ENCODE results near the gene TDRD10.

The TDRD10 gene

DNA sequence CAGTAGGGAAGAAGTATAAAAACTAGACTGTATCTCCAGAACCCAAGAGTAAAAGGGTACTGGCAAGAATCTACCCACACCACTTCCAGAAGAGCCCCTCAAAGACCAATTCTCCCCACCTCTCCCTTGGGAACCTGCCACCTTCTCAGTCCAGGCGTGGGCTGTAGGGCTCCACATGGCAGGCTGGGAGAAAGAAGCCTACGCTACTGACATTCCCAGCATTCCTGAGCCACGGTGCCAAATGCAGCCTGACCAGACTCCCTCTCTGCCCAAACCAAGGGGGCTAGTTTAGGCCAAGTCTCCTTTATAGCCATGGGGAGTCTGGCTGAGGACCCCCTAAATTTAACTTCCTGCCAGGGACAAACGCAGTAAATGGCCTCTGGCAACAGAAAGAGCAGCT lies 54.4 kb downstream of the TDRD10 start:
- no peak for DNase-seq

DNA sequence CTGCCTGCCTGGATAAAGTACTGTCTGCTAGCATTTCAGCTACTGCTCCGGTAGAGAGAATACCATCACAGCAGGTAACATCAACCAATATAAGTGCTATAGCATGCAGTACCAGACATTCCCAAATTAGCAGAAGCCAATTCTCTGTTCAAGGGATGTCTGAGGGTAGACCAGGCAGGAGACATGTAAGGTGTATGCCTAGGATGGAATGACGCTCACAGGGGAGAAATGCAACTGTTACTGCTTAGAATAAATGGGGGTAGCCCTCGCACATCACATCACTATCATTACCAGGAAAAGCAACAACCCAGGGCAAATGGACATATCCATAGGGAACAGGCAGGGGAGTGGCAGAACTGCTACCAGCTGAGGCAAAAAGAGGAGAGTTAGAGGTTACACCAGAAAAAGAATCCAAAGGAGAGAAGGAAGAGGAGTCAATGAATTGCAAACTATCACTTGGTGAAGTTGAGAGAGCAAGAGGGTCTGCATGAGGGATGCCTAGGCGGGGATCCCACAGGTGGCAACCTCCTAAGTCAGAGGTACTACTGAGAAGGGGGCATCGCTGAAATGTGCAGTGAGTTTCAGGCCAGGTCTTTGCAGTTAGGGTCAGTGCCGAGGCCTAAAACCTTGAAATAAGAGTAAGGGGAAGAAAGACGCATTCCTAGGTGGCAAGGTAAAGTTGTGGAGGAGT lies 55.4 kb downstream of the TDRD10 start:
- DNase-seq: no peak

DNA sequence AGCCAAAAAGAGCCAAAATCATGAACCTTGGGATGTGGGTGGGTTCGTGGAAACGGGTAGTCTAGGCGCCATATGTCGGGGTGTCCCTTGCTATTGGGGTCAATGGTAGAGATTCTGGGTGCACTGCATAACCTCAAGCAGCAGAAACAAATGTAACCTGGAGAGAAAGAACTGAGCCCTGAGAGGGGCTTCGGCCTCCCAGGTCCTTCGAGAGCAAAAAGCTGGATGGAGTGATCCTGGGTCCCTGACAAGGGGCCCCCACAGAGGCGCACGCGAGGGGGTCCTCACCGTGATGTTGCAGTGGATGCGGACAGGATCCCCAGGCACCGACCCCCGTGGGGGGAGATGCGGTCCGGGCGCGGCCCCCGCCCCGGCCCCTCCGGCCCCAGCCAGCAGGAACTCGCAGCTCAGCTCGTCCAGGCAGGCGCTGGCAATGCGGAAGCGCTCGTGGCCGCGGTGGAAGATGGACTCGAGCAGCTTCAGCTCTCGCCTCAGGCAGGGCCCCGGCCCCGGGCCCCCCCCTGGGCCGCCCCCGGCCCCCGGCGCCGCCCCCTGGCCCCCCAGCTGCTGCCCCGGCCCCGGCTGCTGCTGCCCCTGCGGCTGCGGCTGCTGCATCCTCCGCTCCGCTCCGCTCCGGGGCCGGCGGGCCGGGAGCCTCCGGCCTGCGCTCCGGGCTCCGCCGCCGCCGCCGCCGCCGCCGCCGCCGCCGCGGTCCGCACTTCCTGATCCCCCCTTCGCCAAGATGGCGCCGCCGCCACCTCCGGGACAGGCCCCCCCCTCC lies 56.1 kb downstream of the TDRD10 start, which contains the start of gene UBE2Q1:
Gene UBE2Q1, minus strand, starts transcription at position 724 of the 781 bp plus-strand sequence. Its CDS starts 109 bp downstream, at position 615.
- DNase-seq: no peak

DNA sequence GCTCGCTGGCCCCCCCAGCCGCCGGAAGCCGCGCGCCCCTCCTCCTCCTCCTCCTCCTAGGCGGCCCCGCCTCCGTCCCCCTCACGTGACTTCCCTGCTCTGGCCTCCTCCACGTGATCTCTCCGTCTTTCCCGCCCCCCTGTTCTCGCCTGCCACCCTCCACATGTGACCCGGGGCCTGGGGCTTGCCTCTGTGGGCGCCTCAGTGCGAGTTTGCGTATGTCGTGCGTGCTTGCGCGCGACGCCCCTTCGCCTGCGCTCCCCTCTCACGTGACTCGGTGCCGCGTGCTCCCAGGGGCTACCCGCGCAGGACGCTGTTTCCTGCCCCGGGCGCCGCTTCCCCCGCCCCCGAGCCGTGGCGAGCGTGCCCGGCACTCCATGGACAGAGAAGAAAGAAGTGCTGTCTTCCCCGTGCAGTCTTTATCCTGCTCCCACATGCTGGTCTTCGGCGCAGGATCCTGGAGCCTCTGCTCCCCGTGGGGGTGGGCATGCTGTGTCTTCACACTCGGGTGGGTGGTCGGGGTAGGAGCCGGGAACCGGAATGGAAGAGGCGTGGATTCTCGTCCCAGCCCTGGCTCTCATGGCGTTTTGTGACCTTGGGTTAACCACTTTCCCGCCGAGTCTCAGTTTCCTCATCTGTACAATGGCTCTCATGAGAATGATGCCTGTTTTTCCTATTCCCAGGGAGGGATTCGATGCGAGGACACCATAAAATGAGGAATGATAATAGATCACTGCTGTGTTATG lies 56.9 kb downstream of the TDRD10 start:
- DNase-seq: peak; percentile 81

DNA sequence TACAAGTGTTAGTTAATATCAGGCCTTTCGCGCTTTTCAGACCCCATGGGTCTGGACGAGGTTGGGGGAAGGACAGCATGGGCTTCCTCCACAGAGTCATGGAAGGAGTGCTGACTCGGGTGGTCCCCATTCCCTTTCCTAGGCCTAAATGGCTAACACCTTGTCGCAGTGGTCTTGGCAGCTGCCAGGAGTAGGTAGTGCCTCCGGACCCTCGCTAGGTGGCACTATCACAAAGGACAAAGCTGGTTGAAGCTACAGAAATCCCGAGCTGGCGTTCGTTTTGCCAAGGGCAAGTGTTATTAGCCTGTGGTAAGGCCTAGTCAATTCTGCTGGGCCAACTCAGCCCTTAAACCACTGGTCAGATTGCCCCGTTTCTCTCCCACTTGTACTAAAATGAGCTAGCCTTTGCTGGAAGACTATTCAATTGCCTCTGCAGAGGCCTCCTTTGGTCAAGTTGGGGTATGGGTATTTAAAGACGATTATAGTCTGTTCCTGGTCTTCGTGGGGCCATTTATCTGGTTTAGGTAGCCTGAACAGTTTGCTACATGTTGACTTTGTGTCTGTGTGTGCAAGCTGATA lies 57.5 kb downstream of the TDRD10 start:
- DNase-seq: no peak

DNA sequence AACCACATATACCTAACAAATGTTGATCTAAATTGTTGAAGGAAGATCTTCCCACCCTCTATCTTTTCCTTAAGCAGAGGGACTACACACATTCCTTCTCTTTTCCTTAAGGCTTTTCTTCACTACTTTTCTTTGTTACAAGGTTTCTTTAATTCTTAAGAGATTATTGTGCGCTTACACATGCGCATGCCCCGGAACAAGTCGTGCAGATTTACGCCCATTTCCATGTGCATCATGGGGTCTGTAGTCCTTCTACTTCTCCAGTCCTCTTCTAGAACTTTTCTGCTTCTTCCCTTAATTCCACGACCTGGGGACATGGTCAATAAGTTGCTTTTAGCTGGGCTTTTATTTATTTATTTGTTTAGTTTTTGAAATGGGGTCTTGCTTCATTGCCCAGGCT lies 63.9 kb downstream of the TDRD10 start:
- DNase-seq: no peak

DNA sequence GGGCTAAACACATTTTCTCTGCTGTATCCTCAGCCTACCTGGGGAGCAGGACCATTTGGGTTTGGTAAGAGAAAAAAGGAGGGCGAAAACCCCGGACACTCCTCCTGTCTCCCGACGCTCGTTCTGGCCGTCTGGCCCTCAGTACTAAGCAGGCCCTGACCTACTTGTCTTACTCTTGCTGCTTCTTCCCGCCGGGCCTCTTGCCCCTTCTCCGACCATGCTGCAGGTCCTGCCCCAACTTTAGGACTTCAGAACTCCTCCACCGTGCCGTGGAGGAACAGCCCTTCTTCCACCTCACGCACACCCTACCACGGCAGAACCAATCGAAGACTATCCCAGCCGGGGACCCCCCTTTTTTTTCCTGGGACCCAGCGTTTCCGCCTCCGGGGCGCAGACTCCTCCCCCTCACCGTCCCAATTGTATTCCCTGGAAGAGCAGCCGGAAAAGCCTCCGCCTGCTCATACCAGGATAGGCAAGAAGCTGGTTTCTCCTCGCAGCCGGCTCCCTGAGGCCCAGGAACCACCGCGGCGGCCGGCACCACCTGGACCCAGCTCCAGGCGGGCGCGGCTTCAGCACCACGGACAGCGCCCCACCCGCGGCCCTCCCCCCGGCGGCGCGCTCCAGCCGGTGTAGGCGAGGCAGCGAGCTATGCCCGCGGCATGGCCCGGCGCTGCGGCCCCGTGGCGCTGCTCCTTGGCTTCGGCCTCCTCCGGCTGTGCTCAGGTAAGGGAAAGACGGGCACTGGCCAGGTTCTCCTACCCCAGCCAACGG lies 65.6 kb downstream of the TDRD10 start, which contains the start of gene CHRNB2:
Gene CHRNB2, plus strand, starts transcription at position 393 of the 771 bp plus-strand sequence. Its CDS starts 267 bp downstream, at position 660.
- no peak for DNase-seq

DNA sequence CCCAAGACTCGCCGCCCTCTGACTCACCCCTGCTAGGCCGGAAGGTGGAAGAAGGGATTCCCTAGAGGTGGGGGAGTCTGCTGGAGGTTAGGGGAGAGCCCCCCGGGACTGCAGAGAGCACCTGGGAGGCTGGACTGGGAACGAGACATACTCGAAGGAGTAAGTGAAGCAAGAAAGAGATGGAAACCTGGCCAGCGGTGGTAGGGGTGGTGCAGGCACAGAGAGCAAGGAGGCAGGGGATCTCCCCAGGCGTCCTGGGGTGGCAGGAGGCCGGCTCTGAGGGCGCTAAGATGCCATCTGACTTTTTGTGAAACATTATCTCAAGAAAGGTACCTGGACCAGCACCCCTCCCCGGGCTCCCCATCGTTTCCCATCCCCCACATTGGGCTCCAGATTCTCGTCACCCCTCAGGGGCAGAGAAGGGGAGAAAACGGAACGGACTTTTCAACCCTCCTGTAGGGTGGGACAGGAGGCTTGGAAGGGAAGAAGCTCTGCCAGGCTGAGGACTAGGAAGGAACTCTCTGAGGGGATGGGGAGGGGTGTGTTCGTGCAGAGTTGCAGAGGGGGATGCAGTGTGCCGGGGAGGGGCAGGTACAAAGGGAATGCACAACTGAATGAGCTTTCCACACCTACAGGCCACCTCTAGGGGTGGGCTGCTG lies 66.3 kb downstream of the TDRD10 start:
- no peak for DNase-seq

DNA sequence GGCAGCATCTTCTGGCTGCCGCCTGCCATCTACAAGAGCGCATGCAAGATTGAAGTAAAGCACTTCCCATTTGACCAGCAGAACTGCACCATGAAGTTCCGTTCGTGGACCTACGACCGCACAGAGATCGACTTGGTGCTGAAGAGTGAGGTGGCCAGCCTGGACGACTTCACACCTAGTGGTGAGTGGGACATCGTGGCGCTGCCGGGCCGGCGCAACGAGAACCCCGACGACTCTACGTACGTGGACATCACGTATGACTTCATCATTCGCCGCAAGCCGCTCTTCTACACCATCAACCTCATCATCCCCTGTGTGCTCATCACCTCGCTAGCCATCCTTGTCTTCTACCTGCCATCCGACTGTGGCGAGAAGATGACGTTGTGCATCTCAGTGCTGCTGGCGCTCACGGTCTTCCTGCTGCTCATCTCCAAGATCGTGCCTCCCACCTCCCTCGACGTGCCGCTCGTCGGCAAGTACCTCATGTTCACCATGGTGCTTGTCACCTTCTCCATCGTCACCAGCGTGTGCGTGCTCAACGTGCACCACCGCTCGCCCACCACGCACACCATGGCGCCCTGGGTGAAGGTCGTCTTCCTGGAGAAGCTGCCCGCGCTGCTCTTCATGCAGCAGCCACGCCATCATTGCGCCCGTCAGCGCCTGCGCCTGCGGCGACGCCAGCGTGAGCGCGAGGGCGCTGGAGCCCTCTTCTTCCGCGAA lies 69.4 kb downstream of the TDRD10 start:
- no peak for DNase-seq

DNA sequence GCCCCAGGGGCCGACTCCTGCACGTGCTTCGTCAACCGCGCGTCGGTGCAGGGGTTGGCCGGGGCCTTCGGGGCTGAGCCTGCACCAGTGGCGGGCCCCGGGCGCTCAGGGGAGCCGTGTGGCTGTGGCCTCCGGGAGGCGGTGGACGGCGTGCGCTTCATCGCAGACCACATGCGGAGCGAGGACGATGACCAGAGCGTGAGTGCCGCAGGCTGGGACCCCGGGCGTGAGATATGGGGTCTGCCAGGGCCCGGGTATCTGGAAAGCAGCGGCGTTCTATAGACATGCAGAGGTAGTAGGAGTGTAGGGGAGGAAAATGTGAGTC lies 69.9 kb downstream of the TDRD10 start:
- DNase-seq: no peak

DNA sequence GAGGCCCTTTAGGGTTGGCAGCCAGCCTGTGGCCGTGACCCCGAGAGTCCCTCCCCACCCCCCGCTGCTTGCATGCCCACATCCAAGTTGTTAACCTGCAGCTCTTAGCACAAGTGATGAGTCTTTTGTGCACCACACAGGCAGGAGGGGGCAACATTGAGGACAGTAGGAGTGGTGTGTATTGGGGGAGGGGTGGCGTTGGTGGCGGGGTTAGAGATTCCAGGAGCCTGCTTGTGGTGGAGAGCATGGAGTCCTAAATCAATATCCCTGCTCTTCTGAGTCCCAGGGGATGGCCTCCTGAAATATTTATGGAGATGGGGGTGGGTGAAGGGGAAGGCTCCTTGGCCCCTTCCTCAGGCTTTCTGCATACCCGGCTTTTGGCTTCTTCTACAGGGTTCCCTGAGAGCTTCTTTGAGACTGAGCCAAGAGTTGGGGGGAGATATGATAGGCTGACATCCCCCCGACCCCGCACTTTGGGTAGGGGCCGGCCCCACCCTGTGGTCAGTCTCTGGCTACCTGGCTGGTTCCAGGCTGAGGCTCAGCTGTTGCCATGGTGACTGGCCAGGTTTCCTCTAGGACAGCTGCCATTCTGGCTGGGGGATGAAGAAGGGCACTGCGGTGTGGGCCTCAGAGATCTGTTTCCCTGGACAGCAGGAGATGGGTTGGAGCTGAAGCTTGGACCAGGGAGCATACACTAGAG lies 70.6 kb downstream of the TDRD10 start:
- no peak for DNase-seq

DNA sequence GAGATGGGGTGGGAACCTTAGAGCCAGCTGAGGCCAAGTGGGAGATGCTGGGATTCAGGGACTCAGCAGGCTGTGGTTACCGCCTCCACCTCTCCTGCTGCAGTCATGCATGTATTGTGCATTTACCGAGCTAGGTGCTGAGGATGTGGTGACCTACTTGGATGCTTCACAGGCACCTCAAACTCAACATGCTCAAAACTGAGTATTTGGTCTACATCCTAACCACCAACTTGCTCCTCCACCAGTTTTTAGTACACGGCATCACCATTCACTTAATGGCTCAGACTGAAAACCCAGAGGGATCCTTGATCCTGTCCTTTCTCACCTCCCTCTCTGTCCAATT lies 71.1 kb downstream of the TDRD10 start:
- DNase-seq: no peak

DNA sequence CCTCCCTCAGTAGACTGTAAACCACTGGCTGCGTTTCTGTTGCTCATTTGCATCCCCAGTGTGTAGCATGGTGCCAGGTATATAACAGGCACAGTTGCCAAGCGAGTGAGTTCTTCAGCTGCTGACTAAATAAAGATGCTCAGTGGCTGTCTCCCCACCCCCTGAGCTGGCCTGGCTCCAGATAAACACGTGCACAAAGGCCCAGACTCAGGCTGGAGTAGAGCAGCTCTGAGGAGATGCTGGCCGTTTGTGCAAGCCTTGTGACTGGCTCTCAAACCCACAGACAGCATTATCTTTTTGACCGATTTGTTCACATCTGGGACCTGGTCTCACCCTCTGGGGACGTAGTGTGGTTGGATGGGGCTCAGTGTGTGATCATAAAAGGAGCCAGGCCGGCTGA lies 72.7 kb downstream of the TDRD10 start:
- no peak for DNase-seq

DNA sequence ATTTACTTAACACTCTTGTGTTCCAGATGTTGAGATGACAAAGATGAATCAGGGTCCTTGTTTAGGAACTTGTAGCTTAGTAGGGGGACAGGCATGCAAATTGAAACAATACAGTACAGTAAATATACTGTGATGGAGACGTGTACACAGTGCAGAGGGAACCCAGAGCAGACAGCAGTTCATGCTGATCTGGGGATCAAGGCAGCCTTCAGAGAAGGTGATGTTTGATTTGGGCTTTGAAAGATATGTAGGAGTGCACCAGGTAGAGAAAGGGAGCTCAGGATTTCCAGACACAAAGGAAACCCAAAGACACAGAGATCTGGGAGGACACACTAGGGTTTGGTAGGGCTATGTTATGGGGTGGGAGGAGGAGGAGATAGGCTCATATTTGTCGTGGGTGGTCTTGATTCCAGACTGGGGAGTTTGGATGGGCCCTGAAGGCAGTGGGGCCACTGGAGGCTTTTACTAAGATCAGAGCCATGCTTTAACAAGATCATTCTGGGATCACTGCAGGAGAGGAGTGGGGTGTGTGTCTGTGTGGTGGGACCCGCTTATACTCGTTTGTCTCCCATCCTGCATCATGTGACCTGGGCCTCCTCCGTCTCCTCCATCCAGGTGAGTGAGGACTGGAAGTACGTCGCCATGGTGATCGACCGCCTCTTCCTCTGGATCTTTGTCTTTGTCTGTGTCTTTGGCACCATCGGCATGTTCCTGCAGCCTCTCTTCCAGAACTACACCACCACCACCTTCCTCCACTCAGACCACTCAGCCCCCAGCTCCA lies 73.3 kb downstream of the TDRD10 start:
- DNase-seq: no peak

DNA sequence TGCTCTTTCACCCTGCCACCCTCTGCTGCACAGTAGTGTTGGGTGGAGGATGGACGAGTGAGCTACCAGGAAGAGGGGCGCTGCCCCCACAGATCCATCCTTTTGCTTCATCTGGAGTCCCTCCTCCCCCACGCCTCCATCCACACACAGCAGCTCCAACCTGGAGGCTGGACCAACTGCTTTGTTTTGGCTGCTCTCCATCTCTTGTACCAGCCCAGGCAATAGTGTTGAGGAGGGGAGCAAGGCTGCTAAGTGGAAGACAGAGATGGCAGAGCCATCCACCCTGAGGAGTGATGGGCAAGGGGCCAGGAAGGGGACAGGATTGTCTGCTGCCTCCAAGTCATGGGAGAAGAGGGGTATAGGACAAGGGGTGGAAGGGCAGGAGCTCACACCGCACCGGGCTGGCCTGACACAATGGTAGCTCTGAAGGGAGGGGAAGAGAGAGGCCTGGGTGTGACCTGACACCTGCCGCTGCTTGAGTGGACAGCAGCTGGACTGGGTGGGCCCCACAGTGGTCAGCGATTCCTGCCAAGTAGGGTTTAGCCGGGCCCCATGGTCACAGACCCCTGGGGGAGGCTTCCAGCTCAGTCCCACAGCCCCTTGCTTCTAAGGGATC lies 74.0 kb downstream of the TDRD10 start:
- no peak for DNase-seq

DNA sequence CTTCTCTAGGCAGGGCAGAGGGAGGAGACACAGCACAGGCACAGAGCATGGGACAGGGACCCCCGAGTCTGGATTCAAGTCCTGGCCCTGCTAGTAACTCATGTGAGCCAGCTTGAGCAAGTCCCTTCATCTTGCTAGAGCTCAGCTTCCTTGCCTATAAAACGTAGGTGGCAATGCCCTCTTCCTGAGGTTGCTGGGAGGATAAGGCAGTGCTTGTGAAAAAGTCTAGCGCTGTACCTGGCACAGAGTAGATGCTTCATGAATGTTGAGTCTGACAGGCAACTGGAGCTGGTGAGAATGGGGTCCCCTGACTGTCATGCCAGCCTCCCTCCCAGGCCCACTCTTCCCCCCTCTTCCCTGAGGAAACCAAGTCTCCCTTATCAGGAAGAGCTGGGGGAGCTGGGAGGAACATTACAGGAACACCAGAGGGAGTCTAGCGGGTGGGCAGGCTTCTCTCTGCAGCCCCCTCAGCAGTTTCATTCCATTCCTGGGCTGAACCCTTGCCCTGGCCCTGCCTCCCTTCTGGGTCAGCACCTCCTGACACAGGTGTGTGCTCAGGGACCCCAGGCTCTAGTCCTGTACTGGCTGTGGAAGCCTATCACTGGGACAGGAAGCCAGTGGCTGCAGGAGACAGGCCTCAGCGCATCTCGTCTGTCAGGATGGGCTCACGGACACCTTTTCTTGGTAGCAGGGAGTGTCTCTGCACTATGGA lies 75.5 kb downstream of the TDRD10 start:
- no peak for DNase-seq

DNA sequence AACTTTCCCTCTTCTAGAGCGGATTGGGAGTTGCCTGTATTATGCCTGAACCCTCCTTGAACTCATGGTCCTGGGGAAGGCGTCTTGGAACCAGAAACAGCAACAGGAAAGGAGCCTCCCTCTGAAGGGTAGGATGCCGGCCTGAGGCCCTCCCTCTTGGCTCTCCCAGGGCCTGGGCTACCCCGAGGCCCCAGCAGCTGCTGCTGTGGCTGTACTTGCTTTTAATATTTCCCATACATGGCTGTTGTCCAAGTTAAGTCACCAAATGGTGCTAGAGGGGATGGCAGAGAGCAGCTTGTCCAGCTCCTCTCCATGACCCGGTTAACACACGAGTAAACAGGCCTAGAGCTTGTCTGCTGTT lies 76.0 kb downstream of the TDRD10 start:
- no peak for DNase-seq

DNA sequence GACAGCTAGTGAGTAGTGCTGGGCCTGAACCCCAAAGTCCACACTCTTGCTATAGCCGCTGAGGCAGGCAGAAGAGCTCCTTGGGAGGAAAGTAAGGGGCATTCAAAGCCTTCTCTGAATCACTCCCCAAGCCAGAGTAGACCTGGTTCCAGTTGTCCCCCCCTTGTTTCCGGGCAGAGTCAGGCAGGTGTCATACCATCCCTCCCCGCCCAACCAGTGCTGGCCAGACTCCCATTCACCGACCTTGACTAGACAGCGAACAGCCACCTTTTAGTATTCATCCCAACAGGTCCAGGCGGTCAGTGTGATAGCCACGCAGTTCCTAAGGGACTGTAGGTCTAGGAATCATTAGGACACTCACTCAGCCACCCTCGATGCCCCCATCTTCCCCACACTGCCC lies 77.4 kb downstream of the TDRD10 start:
- no peak for DNase-seq

DNA sequence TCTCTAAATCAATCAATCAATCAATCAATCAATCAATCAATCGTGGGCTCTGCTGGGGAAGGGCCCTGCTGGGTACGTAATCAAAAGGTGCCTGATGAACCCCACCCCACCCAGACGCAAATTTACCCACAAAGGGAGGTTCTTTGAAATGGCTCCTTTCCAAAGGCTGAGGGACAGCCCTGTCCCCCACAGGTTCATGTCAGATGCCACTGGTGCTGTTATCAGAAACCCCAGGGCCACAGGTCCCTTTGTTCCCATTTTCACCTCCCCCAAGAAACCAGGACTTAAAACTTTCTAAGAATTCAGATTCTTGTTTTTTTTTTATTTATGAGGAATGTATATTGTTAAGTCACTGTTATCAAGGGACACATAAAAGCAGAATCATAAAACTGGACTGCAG lies 79.7 kb downstream of the TDRD10 start:
- no peak for DNase-seq
